Naive thymus-derived CD4-positive, alpha-beta T cell (primary cell): ENCODE measurements around the gene MCUR1. TPM values are rescaled to one million over a fixed set of nuclear protein-coding genes. Genes with fewer than 3 reads are reported as not detected.

ENCODE experiments used
- ATAC-seq: fragments of 150-1000 bp; cut with Tn5 transposase; 2 replicates; pipeline ENCODE4 v1.10.0; 2021; ENCODE audit warnings: mild to moderate bottlenecking, moderate library complexity
- CTCF ChIA-PET: fragments of 350-600 bp; sonication (Branson Sonifier 250); formaldehyde crosslinking; loops from one replicate; lab custom pipeline; 2021; ENCODE audit warnings: antibody characterized with exemption; lab: Charles Lee
- POLR2A ChIA-PET: fragments of 350-600 bp; sonication (Branson Sonifier 250); formaldehyde crosslinking; loops from one replicate; lab custom pipeline; 2021; ENCODE audit warnings: antibody characterized with exemption, inconsistent platforms; lab: Charles Lee
- DNase-seq, 9 donors: peaks; one replicate each; pipeline versions ENCODE4 v3.0.0 to v3.0.0-alpha.2; 2020 to 2022; ENCODE audit warnings: mixed read lengths in 1 of 9
- H3K27ac ChIP-seq: one replicate; pipeline ENCODE4 v1.7.0; 2013; ENCODE audit warnings: mild to moderate bottlenecking, low read depth, low read length, moderate library complexity
- H3K27me3 ChIP-seq, 2 donors: one replicate each; pipeline ENCODE4 v1.7.0; 2013; ENCODE audit warnings: low read length in 2 of 2, mild to moderate bottlenecking in 2 of 2, moderate library complexity in 2 of 2; ENCODE audit not compliant: control insufficient read depth in 2 of 2, insufficient read depth in 2 of 2
- H3K36me3 ChIP-seq, 3 experiments: 1 replicate in 2 of 3; 2 replicates in 1 of 3; pipeline ENCODE4 v1.7.0; 2013; ENCODE audit warnings: low read length in 3 of 3, mild to moderate bottlenecking in 3 of 3, moderate library complexity in 1 of 3; ENCODE audit not compliant: insufficient read depth in 3 of 3, control insufficient read depth in 2 of 3
- H3K4me1 ChIP-seq, 2 donors: one replicate each; pipeline ENCODE4 v1.7.0; 2013; ENCODE audit warnings: low read length in 2 of 2, mild to moderate bottlenecking in 2 of 2, moderate library complexity in 1 of 2; ENCODE audit not compliant: control insufficient read depth in 2 of 2, insufficient read depth in 2 of 2
- H3K4me3 ChIP-seq: 2 replicates; pipeline ENCODE4 v1.7.0; 2013; ENCODE audit warnings: mild to moderate bottlenecking, low read length
- H3K9me3 ChIP-seq, 3 experiments: 1 replicate in 2 of 3; 2 replicates in 1 of 3; pipeline ENCODE4 v1.7.0; 2013; ENCODE audit warnings: low read length in 3 of 3; ENCODE audit not compliant: control insufficient read depth in 2 of 3
- H3K27ac Mint-ChIP-seq, 9 donors: one replicate each; pipeline ENCODE4 v1.8.0; 2020 to 2022; ENCODE audit warnings: mixed read lengths in 9 of 9, mild to moderate bottlenecking in 8 of 9, moderate library complexity in 5 of 9, inconsistent platforms in 2 of 9
- H3K27me3 Mint-ChIP-seq, 5 donors: one replicate each; pipeline ENCODE4 v1.8.0; 2021 to 2022; ENCODE audit warnings: mixed read lengths in 5 of 5, mild to moderate bottlenecking in 1 of 5
- H3K36me3 Mint-ChIP-seq, 5 donors: one replicate each; pipeline ENCODE4 v1.8.0; 2020 to 2022; ENCODE audit warnings: mixed read lengths in 5 of 5, mild to moderate bottlenecking in 3 of 5, inconsistent platforms in 1 of 5
- H3K4me1 Mint-ChIP-seq, 7 donors: one replicate each; pipeline ENCODE4 v1.8.0; 2020 to 2022; ENCODE audit warnings: mixed read lengths in 7 of 7, mild to moderate bottlenecking in 3 of 7, inconsistent platforms in 1 of 7
- H3K4me3 Mint-ChIP-seq, 10 donors: one replicate each; pipeline ENCODE4 v1.8.0; 2020 to 2022; ENCODE audit warnings: mild to moderate bottlenecking in 10 of 10, mixed read lengths in 10 of 10, moderate library complexity in 6 of 10, inconsistent platforms in 2 of 10
- H3K9me3 Mint-ChIP-seq, 11 donors: one replicate each; pipeline ENCODE4 v1.8.0; 2020 to 2022; ENCODE audit warnings: mixed read lengths in 11 of 11, mild to moderate bottlenecking in 4 of 11, inconsistent platforms in 1 of 11, moderate library complexity in 1 of 11
- intact Hi-C, 2 donors: fragments of 100-400 bp; cut with micrococcal nuclease; formaldehyde crosslinking; loops; one replicate each; pipeline ENCODE4 v1.15.1; 2023
- polyA plus RNA-seq, 2 donors: library from polyadenylated mRNA; unstranded; fragments of 300-500 nt; fragmentation: Illumina TruSeq; gene quantifications; one replicate each; pipeline ENCODE4 v1.2.3, GENCODE V29; 2021
- total RNA-seq, 6 experiments: library from RNA in 5 of 6; stranded (reverse) in 5 of 6; gene quantifications; 1 replicate in 5 of 6; 2 replicates in 1 of 6; pipeline ENCODE4 v1.2.3 and lab custom pipeline; 2021 to 2026

MCUR1 gene
- total and polyA plus RNA-seq, 7 experiments from 2014 or later = 4.1 to 20.6 (median 7.4) TPM

DNA sequence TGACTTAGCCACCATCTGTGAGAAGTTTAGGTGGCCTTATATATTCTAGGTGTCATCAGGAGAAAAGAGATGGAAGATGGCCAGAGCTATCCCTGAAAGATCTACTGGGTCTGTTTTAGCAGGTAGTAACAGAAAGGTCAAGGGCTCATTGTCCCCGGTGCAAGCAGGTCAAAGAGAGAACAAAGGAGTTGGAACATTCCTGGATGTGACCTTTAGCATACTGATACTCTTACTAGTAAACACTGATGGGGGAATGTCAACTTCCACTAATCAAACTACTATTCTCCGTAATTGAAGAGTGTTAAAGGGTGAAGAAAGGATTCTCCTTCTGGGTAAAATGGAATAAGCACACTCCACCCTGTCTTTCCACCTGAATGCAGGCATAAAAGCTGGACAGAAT is 4.0 kb upstream of the MCUR1 start:
- no peak overlapping the region for H3K4me3 ChIP-seq
- H3K9me3 Mint-ChIP-seq = no peaks in the 10 kb centered on the region
- no peaks in the 10 kb centered on the region for H3K27me3 ChIP-seq
- H3K27me3 Mint-ChIP-seq = peaks cover 0 to 31% (median 0%) of the 10 kb centered on the region in 5 donors
- DNase-seq (no peak), ATAC-seq (no peak)
- ChIA-PET POLR2A (no interaction called here), CTCF (no interaction called here)
- intact Hi-C loops = loop anchor here (10.0 kb wide), 3 partner anchors 1426 to 1814 kb away; partner anchors contain the start of genes HIVEP1 (in 1 of the 2) and JARID2 (in 1 of the 2)
- H3K9me3 ChIP-seq = no peaks in the 10 kb centered on the region
- no peak overlapping the region for H3K4me3 Mint-ChIP-seq
- H3K36me3 Mint-ChIP-seq = no peaks in the 10 kb centered on the region
- H3K4me1 Mint-ChIP-seq = peaks cover 0 to 10% (median 9%) of the 10 kb centered on the region in 7 donors
- peaks cover 0 to 6% of the 10 kb centered on the region in 2 donors for H3K4me1 ChIP-seq
- no peaks in the 10 kb centered on the region for H3K36me3 ChIP-seq
- peak overlapping the region in 1 of 9 donors; percentile 11 for H3K27ac Mint-ChIP-seq
- H3K27ac ChIP-seq = no peak overlapping the region

DNA sequence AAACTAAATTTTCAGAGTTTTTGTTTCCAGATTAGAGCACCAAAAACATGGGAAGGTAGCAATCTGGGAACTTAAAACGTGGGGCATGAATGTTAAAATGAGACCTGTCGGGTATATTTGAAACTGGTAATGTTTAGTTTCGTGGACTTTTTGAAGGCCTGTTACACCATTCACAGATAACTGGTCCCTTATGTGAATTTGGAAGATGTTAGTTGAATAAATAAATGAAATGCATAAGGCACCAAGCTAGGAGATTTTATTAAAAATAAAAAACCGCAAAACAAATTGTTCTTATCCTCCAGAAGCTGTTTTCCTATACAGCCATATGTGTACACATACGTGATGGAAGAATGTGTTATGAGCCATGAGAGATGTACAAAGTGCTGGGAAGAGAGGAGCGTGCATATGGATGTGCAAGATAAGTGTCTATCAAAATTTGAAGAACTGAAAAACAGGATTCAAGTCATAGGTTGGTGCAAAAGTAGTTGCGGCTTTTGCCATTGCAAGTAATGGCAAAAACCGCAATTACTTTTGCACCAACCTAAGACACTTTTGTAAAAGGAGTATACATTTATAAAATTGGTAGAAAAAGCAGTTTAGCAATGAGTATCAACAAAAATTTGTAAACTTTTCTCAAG is 700 bp upstream of the MCUR1 start:
- no peaks in the 10 kb centered on the region for H3K36me3 ChIP-seq
- Mint-ChIP-seq H3K27ac (peak overlapping the region; percentile 60 to 93 (median 85)), H3K4me1 (peaks cover 17 to 39% (median 38%) of the 10 kb centered on the region in 7 donors), H3K4me3 (peak overlapping the region; percentile 74 to 91 (median 86)), H3K36me3 (no peaks in the 10 kb centered on the region), H3K27me3 (peaks cover 0 to 25% (median 0%) of the 10 kb centered on the region in 5 donors), H3K9me3 (no peaks in the 10 kb centered on the region)
- peak overlapping the region; percentile 71 for H3K4me3 ChIP-seq
- no peaks in the 10 kb centered on the region for H3K9me3 ChIP-seq
- ChIA-PET POLR2A (interaction anchor here (0.6 to 1.0 kb wide), 3 partner anchors 200 to 752 kb away, joined by 3 to 5 read pairs (median 3); partner anchors contain the start of gene NOL7), CTCF (interaction anchor here (1.5 kb wide), 1 partner anchor 200 kb away, joined by 3 read pairs; the partner anchor contains the start of gene NOL7)
- DNase-seq (no peak), ATAC-seq (no peak)
- H3K27me3 ChIP-seq = no peaks in the 10 kb centered on the region
- intact Hi-C loops = loop anchor here (1.0 to 10.0 kb wide), 17 partner anchors 20 to 1847 kb away; partner anchors contain the start of genes CD83 (in 2 of the 2), DTNBP1 (in 2 of the 2), GFOD1 (in 2 of the 2) and NOL7 (in 2 of the 2)
- peaks cover 0 to 13% of the 10 kb centered on the region in 2 donors for H3K4me1 ChIP-seq
- H3K27ac ChIP-seq = peak overlapping the region; percentile 82

DNA sequence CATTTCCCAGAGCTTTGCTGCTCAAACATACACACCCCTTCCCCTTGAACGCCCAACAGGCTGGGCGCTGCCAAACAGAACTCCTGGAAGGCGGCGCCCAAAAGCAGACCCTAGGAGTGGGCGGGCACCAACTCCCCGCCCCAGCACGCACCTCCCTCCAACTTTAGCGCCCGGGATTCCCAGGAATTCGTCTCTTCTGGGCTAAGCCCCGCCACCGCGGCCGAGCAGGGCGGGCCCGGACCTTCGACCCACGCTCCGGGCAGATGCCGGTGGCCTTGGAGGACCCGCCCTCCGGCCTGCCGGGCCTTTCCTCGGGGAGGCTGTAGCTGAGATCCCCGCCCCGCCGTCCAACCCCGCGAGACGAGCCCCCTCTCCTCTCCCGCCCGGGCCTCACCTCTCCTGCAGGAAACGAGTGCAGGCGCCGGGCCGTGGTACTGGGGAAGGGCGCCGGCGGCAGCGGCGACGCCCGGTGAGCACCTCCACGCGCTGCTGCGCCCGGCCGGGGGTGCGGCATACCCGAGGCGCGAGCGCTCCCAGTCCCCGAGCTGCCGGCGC is 659 bp downstream of the MCUR1 start:
- H3K4me3 Mint-ChIP-seq = peak overlapping the region; percentile 87 to 92 (median 90)
- H3K4me1 Mint-ChIP-seq = peaks cover 17 to 45% (median 38%) of the 10 kb centered on the region in 7 donors
- H3K4me1 ChIP-seq = peaks cover 0 to 13% of the 10 kb centered on the region in 2 donors
- peak overlapping the region; percentile 71 for H3K4me3 ChIP-seq
- peak overlapping the region; percentile 50 to 86 (median 79) for H3K27ac Mint-ChIP-seq
- peaks cover 0 to 5% (median 0%) of the 10 kb centered on the region in 5 donors for H3K36me3 Mint-ChIP-seq
- ATAC-seq (peak; percentile 3), DNase-seq (peak in 3 of 9 donors; percentile 11 to 29 (median 24))
- H3K9me3 ChIP-seq = no peaks in the 10 kb centered on the region
- peaks cover 0 to 20% (median 0%) of the 10 kb centered on the region in 5 donors for H3K27me3 Mint-ChIP-seq
- no peaks in the 10 kb centered on the region for H3K27me3 ChIP-seq
- no peaks in the 10 kb centered on the region for H3K9me3 Mint-ChIP-seq
- intact Hi-C loops = loop anchor here (1.0 to 10.0 kb wide), 17 partner anchors 18 to 1849 kb away; partner anchors contain the start of genes CD83 (in 2 of the 2), DTNBP1 (in 2 of the 2), GFOD1 (in 2 of the 2) and NOL7 (in 2 of the 2)
- H3K27ac ChIP-seq = peak overlapping the region; percentile 82
- ChIA-PET POLR2A (interaction anchor here (1.0 to 1.5 kb wide), 3 partner anchors 10 to 486 kb away, joined by 3 to 6 read pairs (median 3); partner anchors contain the start of genes NOL7 and TBC1D7), CTCF (no interaction called here)
- no peaks in the 10 kb centered on the region for H3K36me3 ChIP-seq

DNA sequence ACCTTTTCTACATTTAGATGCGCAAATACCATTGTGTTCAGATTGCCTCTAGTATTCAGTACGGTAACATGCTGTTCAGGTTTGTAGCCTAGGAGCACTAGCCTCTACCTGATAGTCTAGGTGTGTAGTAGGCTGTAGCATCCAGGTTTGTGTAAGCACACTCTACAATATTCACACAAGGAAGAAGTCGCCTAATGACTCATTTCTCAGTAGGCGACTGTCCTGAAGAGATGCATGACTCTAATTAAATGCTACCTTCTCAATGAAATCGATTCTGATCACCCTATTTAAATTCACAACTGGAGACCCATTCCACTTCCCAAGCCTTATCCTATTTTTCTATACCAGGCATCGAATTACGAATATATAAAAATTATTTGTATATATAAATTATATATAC is 1.3 kb downstream of the MCUR1 start:
- CTCF ChIA-PET = no interaction called here
- intact Hi-C loops = loop anchor here (5.0 to 10.0 kb wide), 6 partner anchors 326 to 1849 kb away; partner anchors contain the start of genes DTNBP1 (in 2 of the 2), GFOD1 (in 1 of the 2), HIVEP1 (in 1 of the 2) and JARID2 (in 1 of the 2)

DNA sequence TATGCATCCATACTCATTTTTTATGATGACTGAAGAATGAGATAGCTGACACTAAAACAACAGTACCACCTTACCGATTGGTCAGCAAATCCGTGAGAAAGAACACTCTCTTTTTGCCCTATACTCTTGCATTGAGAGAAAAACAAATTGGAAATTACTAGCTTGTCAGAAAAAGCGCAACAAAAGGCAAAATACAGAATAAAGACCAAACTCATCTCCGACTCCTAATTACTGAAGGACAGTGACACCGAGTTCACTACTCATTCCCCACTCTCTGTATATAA is 2.1 kb downstream of the MCUR1 start:
- peak overlapping the region in 5 of 10 donors; percentile 11 to 92 (median 89) for H3K4me3 Mint-ChIP-seq

More for the DNA sequence above, 1.3 kb downstream of the MCUR1 start:
- ATAC-seq (no peak), DNase-seq (no peak)
- H3K9me3 Mint-ChIP-seq = no peaks in the 10 kb centered on the region
- peaks cover 0 to 13% (median 0%) of the 10 kb centered on the region in 5 donors for H3K27me3 Mint-ChIP-seq
- H3K4me1 Mint-ChIP-seq = peaks cover 17 to 45% (median 38%) of the 10 kb centered on the region in 7 donors
- peaks cover 0 to 7% (median 0%) of the 10 kb centered on the region in 5 donors for H3K36me3 Mint-ChIP-seq
- H3K4me3 ChIP-seq = no peak overlapping the region
- H3K4me1 ChIP-seq = peaks cover 0 to 13% of the 10 kb centered on the region in 2 donors
- POLR2A ChIA-PET = interaction anchor here (0.6 to 1.5 kb wide), 3 partner anchors 10 to 1806 kb away, joined by 3 to 6 read pairs (median 4); partner anchors contain the start of gene NOL7
- H3K27ac ChIP-seq = no peak overlapping the region
- H3K9me3 ChIP-seq = no peaks in the 10 kb centered on the region
- H3K4me3 Mint-ChIP-seq = peak overlapping the region; percentile 87 to 92 (median 90)
- H3K27ac Mint-ChIP-seq = peak overlapping the region in 8 of 9 donors; percentile 30 to 86 (median 79)
- no peaks in the 10 kb centered on the region for H3K36me3 ChIP-seq
- no peaks in the 10 kb centered on the region for H3K27me3 ChIP-seq

More for the DNA sequence above, 2.1 kb downstream of the MCUR1 start:
- POLR2A ChIA-PET = interaction anchor here (1.0 to 1.2 kb wide), 2 partner anchors 197 to 238 kb away, joined by 3 read pairs; partner anchors contain the start of genes NOL7 and SIRT5
- peaks cover 0 to 8% (median 0%) of the 10 kb centered on the region in 5 donors for H3K36me3 Mint-ChIP-seq
- H3K4me1 ChIP-seq = peaks cover 0 to 13% of the 10 kb centered on the region in 2 donors
- peaks cover 17 to 45% (median 38%) of the 10 kb centered on the region in 7 donors for H3K4me1 Mint-ChIP-seq
- no peak overlapping the region for H3K4me3 ChIP-seq
- no peak for DNase-seq
- intact Hi-C loops = loop anchor here (5.0 to 10.0 kb wide), 6 partner anchors 325 to 1850 kb away; partner anchors contain the start of genes DTNBP1 (in 2 of the 2), GFOD1 (in 1 of the 2), HIVEP1 (in 1 of the 2) and JARID2 (in 1 of the 2)
- no peak overlapping the region for H3K27ac ChIP-seq
- H3K27me3 Mint-ChIP-seq = peaks cover 0 to 8% (median 0%) of the 10 kb centered on the region in 5 donors
- H3K27me3 ChIP-seq = no peaks in the 10 kb centered on the region
- peak overlapping the region in 3 of 9 donors; percentile 50 to 79 (median 63) for H3K27ac Mint-ChIP-seq
- no peaks in the 10 kb centered on the region for H3K9me3 ChIP-seq
- no peaks in the 10 kb centered on the region for H3K36me3 ChIP-seq
- CTCF ChIA-PET = interaction anchor here (0.9 kb wide), 1 partner anchor 10 kb away, joined by 3 read pairs; no protein-coding TSS in a partner anchor
- no peaks in the 10 kb centered on the region for H3K9me3 Mint-ChIP-seq
- no peak for ATAC-seq
